ENCODE measurements around the gene SCUBE2.

Gene SCUBE2

DNA sequence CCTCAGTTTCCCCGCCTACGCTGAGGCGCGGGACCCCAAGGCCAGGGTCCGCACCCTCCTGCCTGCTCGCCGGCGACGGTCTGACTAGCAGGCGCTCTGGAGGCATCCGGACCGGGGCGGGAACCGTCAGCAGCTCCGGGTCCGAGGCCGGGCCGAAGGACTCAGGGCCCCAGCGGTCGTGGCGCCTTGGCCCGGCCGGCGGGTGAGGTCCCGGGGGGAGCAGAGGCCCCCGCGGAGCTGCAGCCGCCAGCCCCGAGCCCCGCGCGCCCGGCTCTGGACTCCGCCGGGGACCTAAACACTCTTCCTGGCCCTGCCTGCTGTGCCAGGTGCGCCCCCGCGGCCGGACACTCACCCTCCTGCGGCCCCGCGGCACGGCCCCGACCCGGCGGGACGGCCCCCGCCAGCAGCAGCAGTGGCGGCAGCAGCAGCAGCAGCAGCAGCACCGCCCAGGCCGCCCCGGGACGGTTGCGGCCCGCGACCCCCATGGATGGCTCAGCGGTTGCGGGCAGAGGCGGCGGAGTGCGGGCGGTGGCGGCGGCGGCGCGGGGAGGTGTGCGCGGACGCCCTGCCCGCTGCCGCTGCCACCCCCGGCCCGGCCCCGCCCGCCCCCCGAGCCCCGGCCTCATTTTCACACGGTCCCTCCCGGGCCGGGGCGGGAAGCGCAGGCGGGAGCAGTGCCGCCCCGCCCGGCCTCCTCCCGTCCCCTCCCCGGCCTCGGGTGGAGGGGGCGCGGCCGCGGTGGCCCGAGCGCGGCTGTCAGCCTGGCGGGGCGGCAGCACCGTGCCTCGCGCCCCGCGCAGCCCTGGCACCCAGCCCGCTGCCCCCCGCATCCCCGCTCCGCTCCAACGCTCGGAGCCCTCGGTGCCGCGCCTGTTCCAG lies at the start of gene SCUBE2:
Gene SCUBE2, minus strand, starts transcription at position 556 of the 879 bp plus-strand sequence. Its CDS starts 71 bp downstream, at position 485.
- H3K4me3 ChIP-seq (ENCODE audit: low read depth, low read length), result no peak within 1 kb of the TSS
- TF ChIP-seq CTCF (IDR thresholded peaks at IDR 0.05; ENCODE audit: low read depth, low read length, missing control alignments), result no peak

DNA sequence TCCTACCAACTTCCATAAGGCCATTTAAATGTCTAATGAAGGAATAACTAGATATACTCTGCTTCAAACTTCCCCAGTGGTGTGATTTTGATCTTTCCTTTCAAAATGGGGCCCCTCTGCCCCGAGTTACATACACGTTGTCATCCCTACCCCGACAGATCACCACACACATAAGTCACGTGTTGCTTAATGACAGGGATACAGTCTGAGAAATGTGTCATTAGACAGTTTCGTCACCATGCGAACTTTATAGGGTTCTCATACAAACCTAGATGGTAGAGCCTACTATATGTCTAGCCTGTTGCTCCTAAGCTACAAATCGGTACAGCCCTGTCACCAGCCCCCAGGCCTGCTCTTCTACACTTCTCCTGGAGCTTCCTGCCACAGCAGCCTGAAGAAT lies 49.8 kb upstream of the SCUBE2 start:
- no peak overlapping the region for H3K4me3 ChIP-seq (ENCODE audit: low read depth, low read length)
- TF ChIP-seq CTCF (IDR thresholded peaks at IDR 0.05; ENCODE audit: low read depth, low read length, missing control alignments), result no peak
- DNase-seq (ENCODE audit: low read depth), result no peak

More for the DNA sequence above, at the start of gene SCUBE2:
- DNase-seq (ENCODE audit: low read depth), result no peak

GRCh38 chr11:9139628-9140357 lies 48.4 kb upstream of the SCUBE2 start:
- no peak for DNase-seq (ENCODE audit: low read depth)
- TF ChIP-seq CTCF (IDR thresholded peaks at IDR 0.05; ENCODE audit: low read depth, low read length, missing control alignments), result no peak
- no peak overlapping the region for H3K4me3 ChIP-seq (ENCODE audit: low read depth, low read length)

- DNase-seq (ENCODE audit: low read depth), result no peak
- no peak for TF ChIP-seq CTCF (IDR thresholded peaks at IDR 0.05; ENCODE audit: low read depth, low read length, missing control alignments)
- H3K4me3 ChIP-seq (ENCODE audit: low read depth, low read length), result no peak overlapping the region
Measured at GRCh38 chr11:9138612-9139579, 47.5 kb upstream of the SCUBE2 start.

GRCh38 chr11:9138133-9138453 lies 46.7 kb upstream of the SCUBE2 start:
- DNase-seq (ENCODE audit: low read depth), result no peak
- H3K4me3 ChIP-seq (ENCODE audit: low read depth, low read length), result no peak overlapping the region
- TF ChIP-seq CTCF (IDR thresholded peaks at IDR 0.05; ENCODE audit: low read depth, low read length, missing control alignments), result no peak

- no peak overlapping the region for H3K4me3 ChIP-seq (ENCODE audit: low read depth, low read length)
- peak; percentile 99 for TF ChIP-seq CTCF (IDR thresholded peaks at IDR 0.05; ENCODE audit: low read depth, low read length, missing control alignments)
- DNase-seq (ENCODE audit: low read depth), result no peak
Measured at GRCh38 chr11:9137293-9138132, 46.1 kb upstream of the SCUBE2 start.
